ENCODE measurements around the gene NUP214.

GRCh38 chr9:131190191-131190590, 64.8 kb downstream of the NUP214 start:
- no peak for TF ChIP-seq POLR2AphosphoS5 (IDR thresholded peaks at IDR 0.05)
- TF ChIP-seq CTCF (IDR thresholded peaks at IDR 0.05) = no peak

Data from breast epithelium (tissue), 3 donors.